ENCODE results near the gene PRDM16. TPM values are rescaled to one million over a fixed set of nuclear protein-coding genes. Genes with fewer than 3 reads are reported as not detected.

The PRDM16 gene
- total and polyA plus RNA-seq, 2 of the 13 experiments (the other 11 are each of a cell fraction or from before 2014, with no cell fraction given): 0.15 to 0.81 TPM

GRCh38 chr1:3261007-3261968 lies 192.3 kb downstream of the PRDM16 start:
- in situ Hi-C loops (cut with HindIII; ENCODE audit: extremely low pct_ligation_motif_present, low pct_unique_long_range_greater_than_20kb): no loop called here
- WGBS (ENCODE audit: low lambda C conversion rate): 22% methylated on average over 13 of the region's 21 CpGs
- TF ChIP-seq MYC (CRISPR knock-in tag; IDR thresholded peaks at IDR 0.05; ENCODE audit: borderline replicate concordance) (0 out of 2 replicates have a peak, but pooled peaks have one; percentile 45), RXRB (CRISPR knock-in tag; IDR thresholded peaks at IDR 0.05; ENCODE audit: borderline replicate concordance) (no peak), CEBPG (CRISPR knock-in tag; IDR thresholded peaks at IDR 0.05) (0 out of 2 replicates have a peak, but pooled peaks have one; percentile 16), ZNF687 (CRISPR knock-in tag; IDR thresholded peaks at IDR 0.05) (peak; percentile 73), HOXA3 (CRISPR knock-in tag; IDR thresholded peaks at IDR 0.05) (peak; percentile 39; the same call in 1 of the 2 replicates), SAP130 (CRISPR knock-in tag; IDR thresholded peaks at IDR 0.05; ENCODE audit: low read depth) (peak; percentile 20; the same call in 1 of the 2 replicates), DZIP1 (CRISPR knock-in tag; IDR thresholded peaks at IDR 0.05) (0 out of 2 replicates have a peak, but pooled peaks have one; percentile 15), ZFY (CRISPR knock-in tag; IDR thresholded peaks at IDR 0.05) (peak; percentile 15; the same call in 1 of the 2 replicates), ZSCAN31 (CRISPR knock-in tag; IDR thresholded peaks at IDR 0.05; ENCODE audit: low read depth) (no peak), ZNF747 (CRISPR knock-in tag; IDR thresholded peaks at IDR 0.05; ENCODE audit: borderline replicate concordance) (no peak), LCORL (IDR thresholded peaks at IDR 0.05) (no peak), LCORL (CRISPR knock-in tag; IDR thresholded peaks at IDR 0.05) (peak; percentile 49; the same call in 1 of the 2 replicates), ZBTB7B (CRISPR knock-in tag; IDR thresholded peaks at IDR 0.05) (peak; percentile 38; the same call in 1 of the 2 replicates), RNF2 (conservative IDR thresholded peaks at IDR 0.05; ENCODE audit: low read depth) (no peak), ATF7 (IDR thresholded peaks at IDR 0.05) (no peak), ATF7 (CRISPR knock-in tag; IDR thresholded peaks at IDR 0.05) (peak; percentile 70; the same call in 1 of the 2 replicates), ZNF7 (CRISPR knock-in tag; IDR thresholded peaks at IDR 0.05) (peak; percentile 90)

More at GRCh38 chr1:3261007-3261968, 192.3 kb downstream of the PRDM16 start:
- Histone ChIP-seq H3K4me2 (ENCODE audit: low read depth, low read length) (peak overlapping the region; percentile 50), H3K4me1 (ENCODE audit: insufficient read depth, low read length) (peaks cover 19% of the 10 kb centered on the region), H4K20me1 (ENCODE audit: insufficient read depth, low read length) (no peaks in the 10 kb centered on the region), H3K9ac (ENCODE audit: insufficient read depth, low read depth, low read length) (no peak overlapping the region), H3K36me3 (replicated peaks in 1 of 2; ENCODE audit: control insufficient read depth in 1 of 2, insufficient read depth in 2 of 2, low read length in 2 of 2) (no peaks in the 10 kb centered on the region), H3K4me3 (replicated peaks in 1 of 3; ENCODE audit: insufficient read depth in 1 of 3, low read depth in 2 of 3, low read length in 3 of 3) (peak overlapping the region in 1 of 3 experiments; percentile 34; a peak in 1 of 6 replicates), H3K27ac (ENCODE audit: extremely low read length, insufficient read depth, low read length) (no peak overlapping the region), H3K9me3 (ENCODE audit: low read length) (no peaks in the 10 kb centered on the region), H3K79me2 (ENCODE audit: insufficient read depth, low read length) (no peaks in the 10 kb centered on the region), H2AFZ (ENCODE audit: low read length) (no peak overlapping the region), H3K27me3 (ENCODE audit: control insufficient read depth in 1 of 2, insufficient read depth in 2 of 2, low read length in 2 of 2) (peaks cover 0 to 3% of the 10 kb centered on the region in 2 experiments; a peak in 1 of 5 replicates)
- intact Hi-C loops (cut with micrococcal nuclease; ENCODE audit: unreplicated experiment): no loop called here
- FAIRE-seq (peak; percentile 62), ATAC-seq (peak; percentile 66), DNase-seq (ENCODE audit: low spot score) (peak; percentile 34)
- ChIA-PET CTCF (ENCODE audit: low intra/inter-chr PET ratio, low total read pairs) (no interaction called here), POLR2A (interaction anchor here (1.4 kb wide), 1 partner anchor 11 kb away, joined by 6 read pairs; no protein-coding TSS in a partner anchor)
- no TSS peak for BruUV-seq (replicated peaks)
